ENCODE data around the gene HIPK2.

Gene HIPK2

GRCh38 chr7:139720705-139721231, 57.0 kb downstream of the HIPK2 start:
- TF ChIP-seq, protein P1, sequence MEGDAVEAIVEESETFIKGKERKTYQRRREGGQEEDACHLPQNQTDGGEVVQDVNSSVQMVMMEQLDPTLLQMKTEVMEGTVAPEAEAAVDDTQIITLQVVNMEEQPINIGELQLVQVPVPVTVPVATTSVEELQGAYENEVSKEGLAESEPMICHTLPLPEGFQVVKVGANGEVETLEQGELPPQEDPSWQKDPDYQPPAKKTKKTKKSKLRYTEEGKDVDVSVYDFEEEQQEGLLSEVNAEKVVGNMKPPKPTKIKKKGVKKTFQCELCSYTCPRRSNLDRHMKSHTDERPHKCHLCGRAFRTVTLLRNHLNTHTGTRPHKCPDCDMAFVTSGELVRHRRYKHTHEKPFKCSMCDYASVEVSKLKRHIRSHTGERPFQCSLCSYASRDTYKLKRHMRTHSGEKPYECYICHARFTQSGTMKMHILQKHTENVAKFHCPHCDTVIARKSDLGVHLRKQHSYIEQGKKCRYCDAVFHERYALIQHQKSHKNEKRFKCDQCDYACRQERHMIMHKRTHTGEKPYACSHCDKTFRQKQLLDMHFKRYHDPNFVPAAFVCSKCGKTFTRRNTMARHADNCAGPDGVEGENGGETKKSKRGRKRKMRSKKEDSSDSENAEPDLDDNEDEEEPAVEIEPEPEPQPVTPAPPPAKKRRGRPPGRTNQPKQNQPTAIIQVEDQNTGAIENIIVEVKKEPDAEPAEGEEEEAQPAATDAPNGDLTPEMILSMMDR (IDR thresholded peaks at IDR 0.05; ENCODE audit: control extremely low read depth, extremely low read depth, low read depth, missing control alignments): no peak
- no peak for DNase-seq (ENCODE audit: extremely low spot score)
- ChIA-PET POLR2A (interaction anchor here (0.5 to 0.6 kb wide), 2 partner anchors 110 to 613 kb away, joined by 3 read pairs; no protein-coding TSS in a partner anchor), CTCF (interaction anchor here (0.9 to 2.1 kb wide), 7 partner anchors 11 to 75 kb away, joined by 3 to 8 read pairs (median 6); no protein-coding TSS in a partner anchor)

- DNase-seq (ENCODE audit: extremely low spot score): no peak
- ChIA-PET CTCF (interaction anchor here (0.7 to 2.1 kb wide), 5 partner anchors 11 to 75 kb away, joined by 3 to 8 read pairs (median 7); no protein-coding TSS in a partner anchor), POLR2A (interaction anchor here (0.5 kb wide), 1 partner anchor 612 kb away, joined by 3 read pairs; no protein-coding TSS in a partner anchor)
- TF ChIP-seq, protein P1 (IDR thresholded peaks at IDR 0.05; ENCODE audit: control extremely low read depth, extremely low read depth, low read depth, missing control alignments): no peak
Measured at GRCh38 chr7:139720186-139720585, 57.6 kb downstream of the HIPK2 start.

GRCh38 chr7:139718859-139719258, 58.9 kb downstream of the HIPK2 start:
- POLR2A ChIA-PET: no interaction called here
- CTCF ChIA-PET: interaction anchor here (1.0 to 2.1 kb wide), 6 partner anchors 10 to 73 kb away, joined by 3 to 8 read pairs (median 6); no protein-coding TSS in a partner anchor
- TF ChIP-seq, protein P1 (IDR thresholded peaks at IDR 0.05; ENCODE audit: control extremely low read depth, extremely low read depth, low read depth, missing control alignments): no peak
- no peak for DNase-seq (ENCODE audit: extremely low spot score)

DNA sequence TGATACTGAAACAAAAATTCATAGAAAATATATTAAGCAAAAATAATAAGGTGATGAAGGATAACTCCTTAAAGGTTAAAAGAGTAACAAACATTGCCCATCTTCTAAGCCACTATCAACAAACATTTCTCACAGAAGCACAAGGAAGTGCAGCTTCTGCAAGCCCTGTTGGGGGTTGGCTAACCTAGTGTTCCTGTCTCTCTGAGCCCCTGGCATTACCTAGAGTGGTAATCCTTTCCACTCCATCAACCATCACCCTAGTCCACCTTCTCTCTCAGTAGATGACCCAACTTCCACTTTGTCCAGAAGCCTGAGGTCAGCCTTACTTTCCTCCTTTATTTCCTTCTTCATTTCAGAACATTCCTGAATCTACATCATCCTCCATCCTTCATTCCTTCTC, 59.7 kb downstream of the HIPK2 start:
- ChIA-PET POLR2A (no interaction called here), CTCF (no interaction called here)
- no peak for DNase-seq (ENCODE audit: extremely low spot score)
- TF ChIP-seq, protein P1 (IDR thresholded peaks at IDR 0.05; ENCODE audit: control extremely low read depth, extremely low read depth, low read depth, missing control alignments): no peak

DNA sequence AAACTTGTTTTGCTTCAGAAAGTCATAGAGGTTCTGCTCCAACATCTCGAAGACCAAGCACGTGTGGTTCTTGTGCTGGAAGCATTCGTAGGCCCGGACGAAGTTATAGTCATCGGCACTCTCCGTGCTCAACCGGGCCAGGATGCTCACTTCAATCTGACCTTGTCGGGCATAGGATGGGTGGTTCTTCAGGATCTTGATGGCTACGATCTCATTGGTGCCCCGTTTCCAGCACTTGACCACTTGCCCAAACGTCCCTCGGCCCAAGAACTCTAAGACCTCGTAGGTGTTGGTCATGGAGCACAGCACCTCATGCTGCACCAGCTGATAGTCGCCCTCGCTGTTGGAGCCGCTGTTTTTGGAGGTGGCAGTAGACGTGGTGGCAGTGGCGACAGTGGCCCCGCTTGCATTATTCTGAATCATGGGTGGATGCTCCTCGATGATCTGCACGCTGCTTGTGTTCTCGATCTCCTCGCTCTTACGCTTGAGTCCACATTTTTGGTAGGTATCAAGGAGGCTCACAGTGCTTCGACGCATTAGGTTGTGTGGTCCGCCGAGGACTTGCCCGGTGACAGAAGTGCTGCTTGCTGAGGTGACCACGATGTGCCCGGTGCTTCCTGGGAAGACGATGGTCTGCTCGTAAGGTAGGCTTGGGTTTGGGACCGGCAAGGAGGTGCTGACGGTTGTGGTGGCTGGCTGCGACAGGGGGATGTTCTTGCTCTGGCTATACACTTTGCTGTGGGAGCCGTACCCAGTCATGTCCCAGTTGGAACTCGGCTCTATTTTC, 61.4 kb downstream of the HIPK2 start:
- CTCF ChIA-PET: interaction anchor here (1.0 to 1.1 kb wide), 2 partner anchors 16 to 69 kb away, joined by 3 read pairs; no protein-coding TSS in a partner anchor
- DNase-seq (ENCODE audit: extremely low spot score): no peak
- POLR2A ChIA-PET: no interaction called here
- TF ChIP-seq, protein P1 (IDR thresholded peaks at IDR 0.05; ENCODE audit: control extremely low read depth, extremely low read depth, low read depth, missing control alignments): no peak

GRCh38 chr7:139715194-139715815, 62.5 kb downstream of the HIPK2 start:
- DNase-seq (ENCODE audit: extremely low spot score): no peak
- CTCF ChIA-PET: interaction anchor here (2.2 to 3.6 kb wide), 2 partner anchors 10 to 69 kb away, joined by 6 to 18 read pairs; no protein-coding TSS in a partner anchor
- POLR2A ChIA-PET: no interaction called here
- TF ChIP-seq, protein P1 (IDR thresholded peaks at IDR 0.05; ENCODE audit: control extremely low read depth, extremely low read depth, low read depth, missing control alignments): no peak

Data from GM10248 (cell line).